ENCODE measurements around the gene SLC29A1.

Gene SLC29A1

GRCh38 chr6:44275271-44275748, 51.9 kb downstream of the SLC29A1 start:
- Histone ChIP-seq H3K4me2 (ENCODE audit: low read length, poor library complexity, severe bottlenecking) (no peak overlapping the region), H3K18ac (ENCODE audit: low read depth in 1 of 2, low read length in 2 of 2) (no peak overlapping the region), H2BK120ac (ENCODE audit: low read depth, low read length) (no peak overlapping the region), H3K4ac (ENCODE audit: low read depth in 1 of 2, low read length in 2 of 2) (no peak overlapping the region), H3K9me3 (ENCODE audit: control insufficient read depth, low read length) (no peaks in the 10 kb centered on the region), H4K91ac (ENCODE audit: low read length) (peak overlapping the region; percentile 43), H4K8ac (ENCODE audit: low read length) (no peak overlapping the region), H2BK5ac (ENCODE audit: low read depth, low read length, poor library complexity, severe bottlenecking) (no peak overlapping the region), H3K27me3 (ENCODE audit: control insufficient read depth in 1 of 2, insufficient read depth in 1 of 2, low read length in 2 of 2) (peaks cover 50 to 90% of the 10 kb centered on the region in 2 experiments), H3K79me1 (replicated peaks; ENCODE audit: low read length, poor library complexity, severe bottlenecking) (no peaks in the 10 kb centered on the region), H3K4me1 (ENCODE audit: control insufficient read depth, insufficient read depth, low read depth, low read length) (peaks cover 3% of the 10 kb centered on the region), H2AFZ (ENCODE audit: low read depth, low read length) (no peak overlapping the region), H2AK5ac (ENCODE audit: low read length, severe bottlenecking) (no peak overlapping the region), H3K36me3 (ENCODE audit: control insufficient read depth in 1 of 2, insufficient read depth in 2 of 2, low read depth in 1 of 2, low read length in 2 of 2) (no peaks in the 10 kb centered on the region), H3K4me3 (ENCODE audit: insufficient read depth in 1 of 2, low read depth in 1 of 2, low read length in 2 of 2) (peak overlapping the region in 1 of 2 experiments; percentile 39), H3K27ac (ENCODE audit: low read length, poor library complexity, severe bottlenecking) (no peak overlapping the region), H3K14ac (ENCODE audit: low read length in 2 of 2) (no peak overlapping the region), H3K23ac (ENCODE audit: low read length in 2 of 2) (no peak overlapping the region), H2BK12ac (ENCODE audit: low read length in 2 of 2) (no peak overlapping the region), H2BK15ac (ENCODE audit: low read depth, poor library complexity, severe bottlenecking) (no peak overlapping the region), H3K9ac (ENCODE audit: low read length) (no peak overlapping the region)
- DNase-seq: no peak
- WGBS: 96% methylated on average over 59 of the region's 59 CpGs

- Histone ChIP-seq H3K4ac (ENCODE audit: low read depth in 1 of 2, low read length in 2 of 2) (no peak overlapping the region), H3K27ac (ENCODE audit: low read length, poor library complexity, severe bottlenecking) (no peak overlapping the region), H2AFZ (ENCODE audit: low read depth, low read length) (no peak overlapping the region), H3K4me2 (ENCODE audit: low read length, poor library complexity, severe bottlenecking) (no peak overlapping the region), H2AK5ac (ENCODE audit: low read length, severe bottlenecking) (no peak overlapping the region), H3K14ac (ENCODE audit: low read length in 2 of 2) (no peak overlapping the region), H2BK5ac (ENCODE audit: low read depth, low read length, poor library complexity, severe bottlenecking) (no peak overlapping the region), H4K91ac (ENCODE audit: low read length) (no peak overlapping the region), H2BK15ac (ENCODE audit: low read depth, poor library complexity, severe bottlenecking) (no peak overlapping the region), H2BK120ac (ENCODE audit: low read depth, low read length) (no peak overlapping the region), H3K4me1 (ENCODE audit: control insufficient read depth, insufficient read depth, low read depth, low read length) (peaks cover 3% of the 10 kb centered on the region), H4K8ac (ENCODE audit: low read length) (no peak overlapping the region), H3K4me3 (ENCODE audit: insufficient read depth in 1 of 2, low read depth in 1 of 2, low read length in 2 of 2) (no peak overlapping the region), H3K79me1 (replicated peaks; ENCODE audit: low read length, poor library complexity, severe bottlenecking) (no peaks in the 10 kb centered on the region), H3K9ac (ENCODE audit: low read length) (no peak overlapping the region), H3K23ac (ENCODE audit: low read length in 2 of 2) (no peak overlapping the region), H3K27me3 (ENCODE audit: control insufficient read depth in 1 of 2, insufficient read depth in 1 of 2, low read length in 2 of 2) (peaks cover 56 to 96% of the 10 kb centered on the region in 2 experiments), H3K18ac (ENCODE audit: low read depth in 1 of 2, low read length in 2 of 2) (no peak overlapping the region), H3K9me3 (ENCODE audit: control insufficient read depth, low read length) (no peaks in the 10 kb centered on the region), H2BK12ac (ENCODE audit: low read length in 2 of 2) (no peak overlapping the region), H3K36me3 (ENCODE audit: control insufficient read depth in 1 of 2, insufficient read depth in 2 of 2, low read depth in 1 of 2, low read length in 2 of 2) (no peaks in the 10 kb centered on the region)
- no peak for DNase-seq
- WGBS: 94% methylated on average over 96 of the region's 109 CpGs
Measured at GRCh38 chr6:44275749-44276648, 52.6 kb downstream of the SLC29A1 start.

- H3K79me1 ChIP-seq (replicated peaks; ENCODE audit: low read length, poor library complexity, severe bottlenecking): no peaks in the 10 kb centered on the region
- no peak overlapping the region for H3K18ac ChIP-seq (ENCODE audit: low read depth in 1 of 2, low read length in 2 of 2)
- H2AK5ac ChIP-seq (ENCODE audit: low read length, severe bottlenecking): no peak overlapping the region
- H2BK5ac ChIP-seq (ENCODE audit: low read depth, low read length, poor library complexity, severe bottlenecking): no peak overlapping the region
- H3K9me3 ChIP-seq (ENCODE audit: control insufficient read depth, low read length): no peaks in the 10 kb centered on the region
- no peak overlapping the region for H3K9ac ChIP-seq (ENCODE audit: low read length)
- no peak overlapping the region for H4K8ac ChIP-seq (ENCODE audit: low read length)
- no peak overlapping the region for H2BK15ac ChIP-seq (ENCODE audit: low read depth, poor library complexity, severe bottlenecking)
- H3K4me3 ChIP-seq (ENCODE audit: insufficient read depth in 1 of 2, low read depth in 1 of 2, low read length in 2 of 2): no peak overlapping the region
- DNase-seq: no peak
- H3K27me3 ChIP-seq (ENCODE audit: control insufficient read depth in 1 of 2, insufficient read depth in 1 of 2, low read length in 2 of 2): peaks cover 49 to 94% of the 10 kb centered on the region in 2 experiments
- H2AFZ ChIP-seq (ENCODE audit: low read depth, low read length): no peak overlapping the region
- H3K14ac ChIP-seq (ENCODE audit: low read length in 2 of 2): no peak overlapping the region
- whole genome bisulfite sequencing: 85% methylated on average over 21 of the region's 23 CpGs
- H3K4me1 ChIP-seq (ENCODE audit: control insufficient read depth, insufficient read depth, low read depth, low read length): peaks cover 3% of the 10 kb centered on the region
- H3K4me2 ChIP-seq (ENCODE audit: low read length, poor library complexity, severe bottlenecking): no peak overlapping the region
- H3K4ac ChIP-seq (ENCODE audit: low read depth in 1 of 2, low read length in 2 of 2): no peak overlapping the region
- H2BK12ac ChIP-seq (ENCODE audit: low read length in 2 of 2): no peak overlapping the region
- no peak overlapping the region for H3K23ac ChIP-seq (ENCODE audit: low read length in 2 of 2)
- H4K91ac ChIP-seq (ENCODE audit: low read length): no peak overlapping the region
- H3K36me3 ChIP-seq (ENCODE audit: control insufficient read depth in 1 of 2, insufficient read depth in 2 of 2, low read depth in 1 of 2, low read length in 2 of 2): no peaks in the 10 kb centered on the region
- no peak overlapping the region for H2BK120ac ChIP-seq (ENCODE audit: low read depth, low read length)
- no peak overlapping the region for H3K27ac ChIP-seq (ENCODE audit: low read length, poor library complexity, severe bottlenecking)
Measured at GRCh38 chr6:44276667-44277640, 53.6 kb downstream of the SLC29A1 start.

- no peak overlapping the region for H4K91ac ChIP-seq (ENCODE audit: low read length)
- H3K18ac ChIP-seq (ENCODE audit: low read depth in 1 of 2, low read length in 2 of 2): no peak overlapping the region
- H3K9me3 ChIP-seq (ENCODE audit: control insufficient read depth, low read length): no peaks in the 10 kb centered on the region
- H2BK5ac ChIP-seq (ENCODE audit: low read depth, low read length, poor library complexity, severe bottlenecking): no peak overlapping the region
- peaks cover 3% of the 10 kb centered on the region for H3K4me1 ChIP-seq (ENCODE audit: control insufficient read depth, insufficient read depth, low read depth, low read length)
- H2AK5ac ChIP-seq (ENCODE audit: low read length, severe bottlenecking): no peak overlapping the region
- H3K9ac ChIP-seq (ENCODE audit: low read length): no peak overlapping the region
- no peak overlapping the region for H3K23ac ChIP-seq (ENCODE audit: low read length in 2 of 2)
- no peak overlapping the region for H2BK12ac ChIP-seq (ENCODE audit: low read length in 2 of 2)
- no peaks in the 10 kb centered on the region for H3K36me3 ChIP-seq (ENCODE audit: control insufficient read depth in 1 of 2, insufficient read depth in 2 of 2, low read depth in 1 of 2, low read length in 2 of 2)
- no peak for DNase-seq
- H3K14ac ChIP-seq (ENCODE audit: low read length in 2 of 2): no peak overlapping the region
- no peak overlapping the region for H3K4me3 ChIP-seq (ENCODE audit: insufficient read depth in 1 of 2, low read depth in 1 of 2, low read length in 2 of 2)
- no peak overlapping the region for H3K4ac ChIP-seq (ENCODE audit: low read depth in 1 of 2, low read length in 2 of 2)
- no peak overlapping the region for H3K27ac ChIP-seq (ENCODE audit: low read length, poor library complexity, severe bottlenecking)
- no peak overlapping the region for H3K4me2 ChIP-seq (ENCODE audit: low read length, poor library complexity, severe bottlenecking)
- no peak overlapping the region for H4K8ac ChIP-seq (ENCODE audit: low read length)
- H3K27me3 ChIP-seq (ENCODE audit: control insufficient read depth in 1 of 2, insufficient read depth in 1 of 2, low read length in 2 of 2): peaks cover 47 to 91% of the 10 kb centered on the region in 2 experiments
- H3K79me1 ChIP-seq (replicated peaks; ENCODE audit: low read length, poor library complexity, severe bottlenecking): no peaks in the 10 kb centered on the region
- no peak overlapping the region for H2BK15ac ChIP-seq (ENCODE audit: low read depth, poor library complexity, severe bottlenecking)
- 80% methylated on average over 7 of the region's 7 CpGs for WGBS
- no peak overlapping the region for H2BK120ac ChIP-seq (ENCODE audit: low read depth, low read length)
- no peak overlapping the region for H2AFZ ChIP-seq (ENCODE audit: low read depth, low read length)
Measured at GRCh38 chr6:44277763-44278162, 54.4 kb downstream of the SLC29A1 start.
